Activated CD4-positive, alpha-beta T cell treated with anti-CD3 and anti-CD28 coated beads for 4 hours (primary cell): ENCODE results near the gene EXOSC10.
"Not testable (repeated sequence)": the region's sequence is repeated elsewhere in the genome, so short reads cannot be mapped to it uniquely, and the experiment has no call there.

Experiments used
- DNase-seq, 2 donors: peaks; one replicate each; pipeline ENCODE4 v3.0.0-alpha.2; 2020

Gene EXOSC10

GRCh38 chr1:11059968-11060830 is 39.5 kb downstream of the EXOSC10 start, which contains the start of gene SRM:
TSS of gene SRM (minus strand) at chr1:11060018. CDS start at chr1:11059943, 75 bp downstream.
- peak; percentile 89 to 90 for DNase-seq

- peak in 1 of 2 donors; percentile 46 for DNase-seq
Measured at GRCh38 chr1:11059155-11059967, 40.3 kb downstream of the EXOSC10 start.

- DNase-seq: no peak
Measured at GRCh38 chr1:11058595-11059154, 41.0 kb downstream of the EXOSC10 start.

GRCh38 chr1:11058026-11058425 is 41.6 kb downstream of the EXOSC10 start:
- DNase-seq: no peak

- no peak for DNase-seq
Measured at GRCh38 chr1:11057477-11057876, 42.2 kb downstream of the EXOSC10 start.

- DNase-seq: no peak
Measured at GRCh38 chr1:11056504-11056903, 43.2 kb downstream of the EXOSC10 start.

GRCh38 chr1:11055676-11056075 is 44.0 kb downstream of the EXOSC10 start:
- DNase-seq: no peak

GRCh38 chr1:11054666-11055065 is 45.0 kb downstream of the EXOSC10 start:
- DNase-seq: no peak

GRCh38 chr1:11054181-11054580 is 45.5 kb downstream of the EXOSC10 start:
- no peak for DNase-seq

- peak in 1 of 2 donors; percentile 26 for DNase-seq
Measured at GRCh38 chr1:11053758-11054137, 45.9 kb downstream of the EXOSC10 start.

- peak; percentile 20 to 24 for DNase-seq
Measured at GRCh38 chr1:11052839-11053757, 46.6 kb downstream of the EXOSC10 start.

GRCh38 chr1:11051781-11052511 is 47.7 kb downstream of the EXOSC10 start:
- no peak for DNase-seq

- not testable (repeated sequence) for DNase-seq
Measured at GRCh38 chr1:11051121-11051520, 48.5 kb downstream of the EXOSC10 start.

GRCh38 chr1:11046625-11047365 is 52.9 kb downstream of the EXOSC10 start, which contains the start of gene MASP2:
TSS of gene MASP2 (minus strand) at chr1:11047239. CDS start at chr1:11047207, 32 bp downstream.
- no peak for DNase-seq

- no peak for DNase-seq
Measured at GRCh38 chr1:11046270-11046566, 53.5 kb downstream of the EXOSC10 start.

GRCh38 chr1:11045428-11046269 is 54.0 kb downstream of the EXOSC10 start:
- DNase-seq: no peak

GRCh38 chr1:11044849-11045427 is 54.7 kb downstream of the EXOSC10 start:
- no peak for DNase-seq

- no peak for DNase-seq
Measured at GRCh38 chr1:11044086-11044848, 55.4 kb downstream of the EXOSC10 start.
